Tongue (tissue), 2 donors: ENCODE results near the gene THBS2. TPM values are rescaled to one million over a fixed set of nuclear protein-coding genes. Genes with fewer than 3 reads are reported as not detected.
"Not testable (repeated sequence)": the region's sequence is repeated elsewhere in the genome, so short reads cannot be mapped to it uniquely, and the experiment has no call there.

Experiments
- DNase-seq: peaks from one replicate; pipeline ENCODE4 v3.0.0-alpha.2; 2015
- total RNA-seq: library from RNA; depleted of rRNA; stranded (reverse); fragments of >200 nt; gene quantifications from one replicate; pipeline ENCODE4 v1.2.3, GENCODE V29; 2014

THBS2 gene
- total RNA-seq, 1 donor from 2014 or later = 89.3 TPM

DNA sequence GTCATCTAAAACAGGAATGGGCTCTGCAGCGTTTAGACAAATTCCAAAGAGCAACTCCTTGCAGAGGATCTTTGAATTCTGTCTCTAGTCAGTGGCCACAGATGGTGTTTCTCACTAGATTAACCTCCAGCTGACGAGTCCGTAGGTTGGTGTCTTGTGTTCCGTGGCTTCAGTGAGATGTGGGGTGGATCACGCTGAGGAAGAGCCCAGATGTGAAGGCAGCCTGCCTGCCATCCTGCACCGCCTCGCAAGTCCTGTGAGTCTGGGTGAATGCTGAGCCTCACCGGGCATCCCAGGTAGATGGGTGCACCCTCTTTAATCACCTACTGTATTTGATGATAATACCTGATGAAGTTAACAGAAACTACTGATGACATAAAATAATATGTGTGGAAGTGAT is 70.4 kb downstream of the THBS2 start:
- DNase-seq = no peak

DNA sequence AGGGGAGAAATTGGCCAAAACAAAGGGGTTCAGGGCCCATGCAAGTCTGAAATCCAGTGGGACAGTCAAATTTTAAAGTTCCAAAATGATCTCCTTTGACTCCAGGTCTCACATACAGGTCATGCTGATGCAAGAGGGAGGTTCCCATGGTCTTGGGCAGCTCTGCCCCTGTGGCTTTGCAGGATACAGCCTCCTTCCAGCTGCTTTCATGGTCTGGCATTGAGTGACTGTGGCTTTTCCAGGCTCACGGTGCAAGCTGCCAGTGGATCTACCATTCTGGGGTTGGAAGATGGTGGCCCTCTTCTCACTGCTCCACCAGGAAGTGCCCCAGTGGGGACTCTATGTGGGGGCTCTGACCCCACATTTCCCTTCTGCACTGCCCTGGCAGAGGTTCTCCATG is 73.8 kb downstream of the THBS2 start:
- not testable (repeated sequence) for DNase-seq

DNA sequence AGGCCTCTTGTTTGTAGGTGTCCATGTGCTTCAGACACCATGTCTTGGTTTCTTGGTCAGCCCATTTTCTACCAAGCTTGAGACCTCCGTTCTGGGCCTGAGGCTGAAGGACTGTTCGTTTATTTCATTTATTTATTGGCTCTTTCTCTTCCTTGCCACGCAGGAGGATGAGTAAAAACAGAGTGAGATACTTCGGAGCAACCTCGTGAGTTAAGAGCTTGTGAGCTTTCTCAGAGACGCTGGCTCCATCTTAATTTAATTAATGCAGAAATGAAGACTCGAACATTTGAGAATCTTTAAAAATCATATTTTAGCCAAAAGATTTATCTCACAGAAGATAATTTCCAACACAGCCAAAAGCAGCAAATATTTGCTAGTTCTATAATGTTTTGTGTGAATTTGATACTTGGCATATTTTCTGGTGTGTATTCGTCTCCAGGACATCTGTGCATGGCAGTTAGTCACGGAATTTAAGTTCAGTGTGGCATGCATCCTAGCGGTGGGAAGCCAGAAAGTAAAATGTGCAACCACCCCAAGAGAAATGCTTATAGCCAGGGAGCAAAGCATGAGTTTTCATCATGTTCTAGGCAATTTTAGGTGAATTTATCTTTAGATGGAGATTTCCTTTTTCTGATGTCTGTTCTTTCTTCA is 76.0 kb downstream of the THBS2 start:
- peak; percentile 91 for DNase-seq

DNA sequence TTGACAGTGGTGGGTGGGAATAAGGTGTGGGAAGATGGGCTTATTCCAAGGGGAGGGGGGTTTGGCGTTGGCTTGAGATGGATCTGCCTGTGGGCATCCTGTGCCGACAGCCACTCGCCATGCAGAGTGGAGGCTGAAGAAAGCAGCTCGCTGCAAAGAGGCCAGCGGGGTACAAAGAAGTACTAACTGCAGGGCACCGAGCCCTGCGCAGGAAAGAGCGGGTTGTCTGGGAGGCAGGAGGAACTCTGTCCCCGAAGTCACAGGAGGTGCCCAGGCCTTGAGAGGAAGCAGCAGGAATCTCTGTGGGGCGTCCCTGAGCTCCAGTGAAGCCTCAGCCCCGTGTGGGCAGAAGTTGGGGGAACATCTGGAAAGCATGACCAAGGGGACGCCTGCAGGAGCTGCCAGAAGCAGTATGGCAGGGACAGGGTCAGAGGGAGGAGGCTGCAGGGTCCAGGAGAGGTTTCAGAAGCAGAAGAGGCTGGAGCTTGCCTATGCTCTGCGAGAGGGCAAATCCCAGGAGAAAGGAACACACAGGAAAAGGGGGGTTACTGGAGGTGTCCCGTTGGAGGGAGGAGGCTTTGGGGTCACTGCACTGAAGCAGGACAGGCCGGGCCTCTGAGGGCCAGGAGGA is 77.2 kb downstream of the THBS2 start:
- no peak for DNase-seq

DNA sequence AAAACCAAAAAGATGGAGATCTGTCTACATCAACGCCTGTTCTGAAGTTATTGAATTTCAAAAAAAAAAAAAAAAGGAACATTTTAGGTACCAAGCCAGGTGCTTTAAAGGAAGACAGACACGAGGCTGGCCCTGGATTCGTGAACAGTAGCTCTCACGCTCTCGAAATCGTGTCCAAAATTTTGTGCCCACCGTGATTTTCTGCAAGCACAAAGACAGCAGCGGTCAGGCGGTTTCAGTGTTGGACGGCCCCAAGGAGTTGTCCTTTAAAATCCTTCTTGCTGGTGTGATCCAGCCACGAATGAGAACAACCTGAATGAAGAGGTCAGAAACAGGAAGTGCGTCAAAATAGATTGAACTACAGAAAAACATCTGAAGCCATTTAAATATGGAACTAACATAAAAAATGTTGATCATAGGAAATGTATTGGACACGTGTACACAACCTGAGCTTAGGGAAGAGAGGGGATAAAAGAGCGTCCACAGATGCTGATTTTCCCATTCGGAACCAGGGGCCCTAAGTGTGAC is 78.2 kb downstream of the THBS2 start:
- DNase-seq = no peak

DNA sequence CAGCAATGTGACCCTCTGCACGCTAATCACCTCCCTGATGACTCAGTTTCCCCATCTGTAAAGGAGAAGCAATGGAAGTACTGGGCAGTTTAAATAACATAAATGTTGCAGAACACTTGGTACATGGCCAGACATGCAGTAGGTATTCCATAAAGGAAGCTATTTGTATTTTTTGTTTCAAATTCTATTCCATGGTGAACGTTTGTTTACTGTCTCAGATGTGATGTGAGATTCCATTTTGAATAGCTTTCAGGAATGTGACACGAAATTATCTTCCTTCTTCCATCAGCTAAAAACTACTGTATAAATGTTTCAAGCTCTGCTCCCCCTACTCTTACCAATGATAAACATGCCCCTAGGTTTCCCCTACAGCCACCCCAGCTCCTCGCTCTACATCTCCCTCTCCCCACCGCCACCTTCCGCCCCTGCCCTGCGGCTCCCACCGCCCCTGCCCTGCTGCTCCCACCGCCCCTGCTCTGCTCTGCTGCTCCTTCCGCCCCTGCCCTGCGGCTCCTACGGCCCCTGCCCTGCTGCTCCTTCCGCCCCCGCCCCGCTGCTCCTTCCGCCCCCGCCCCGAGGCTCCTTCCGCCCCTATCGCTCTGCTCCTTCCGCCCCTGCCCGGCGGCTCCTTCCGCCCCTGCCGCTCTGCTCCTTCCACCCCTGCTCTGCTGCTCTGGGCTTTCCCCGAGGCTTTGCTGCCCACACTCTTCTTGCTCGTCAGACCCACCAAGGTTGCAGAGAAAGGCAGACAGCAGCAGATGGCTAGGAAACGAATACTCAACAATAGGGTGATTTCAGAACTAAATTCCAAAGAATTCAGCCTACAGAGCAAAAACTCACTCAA is 78.9 kb downstream of the THBS2 start:
- peak; percentile 84 for DNase-seq

DNA sequence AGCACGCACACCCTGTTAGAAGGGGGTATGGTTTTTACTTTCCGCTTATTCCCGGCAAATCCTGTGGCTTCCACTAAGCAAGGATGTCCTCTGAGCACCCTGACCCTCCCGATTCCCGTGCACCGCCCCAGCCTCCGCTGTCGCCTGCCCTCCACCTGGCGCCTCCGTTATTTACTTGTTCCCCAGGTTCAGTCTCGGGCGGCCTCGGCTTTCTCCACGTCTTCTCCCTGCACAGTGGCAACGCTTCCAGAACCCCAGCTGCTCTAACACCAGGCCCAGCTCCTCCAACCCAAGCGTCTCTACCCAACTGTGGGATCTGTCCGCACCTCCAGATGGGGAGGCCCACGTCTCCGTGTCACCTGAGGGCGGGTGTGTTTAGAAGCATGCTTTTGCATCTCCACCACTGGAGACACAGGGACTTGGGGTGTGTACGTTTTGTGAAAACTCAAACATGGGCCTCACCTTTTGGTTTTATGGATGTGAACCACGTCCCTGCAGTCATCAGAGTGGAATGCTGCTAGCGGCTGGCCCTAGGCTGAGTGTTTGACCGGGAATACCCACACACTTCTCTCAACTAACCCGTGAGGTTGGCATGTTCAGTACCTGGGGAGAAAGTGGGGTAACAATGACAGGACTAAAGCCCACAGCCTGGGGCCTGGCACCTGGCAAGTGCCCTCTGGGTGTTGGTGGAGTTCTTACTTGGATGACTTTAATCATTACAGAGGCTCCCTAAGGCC is 79.9 kb downstream of the THBS2 start:
- no peak for DNase-seq

DNA sequence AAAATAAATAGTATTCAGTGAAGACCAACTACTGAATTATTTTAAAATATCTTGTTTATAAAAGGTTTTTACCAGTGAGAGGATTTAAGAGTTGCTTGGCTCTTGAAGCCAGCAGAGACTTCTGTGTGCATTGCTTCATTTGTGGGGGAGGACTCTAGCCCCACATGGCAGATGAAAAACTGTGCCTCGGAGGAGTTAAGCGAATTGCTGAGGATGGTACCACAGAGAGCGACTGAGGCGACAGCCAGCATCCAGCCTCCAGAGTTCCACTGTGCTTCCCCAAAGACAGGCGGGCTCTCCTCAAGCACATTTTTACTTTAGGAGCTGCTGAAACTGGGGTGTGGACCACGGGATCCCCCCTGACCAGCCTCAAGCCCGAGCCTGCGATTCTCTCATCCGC is 80.7 kb downstream of the THBS2 start:
- no peak for DNase-seq

DNA sequence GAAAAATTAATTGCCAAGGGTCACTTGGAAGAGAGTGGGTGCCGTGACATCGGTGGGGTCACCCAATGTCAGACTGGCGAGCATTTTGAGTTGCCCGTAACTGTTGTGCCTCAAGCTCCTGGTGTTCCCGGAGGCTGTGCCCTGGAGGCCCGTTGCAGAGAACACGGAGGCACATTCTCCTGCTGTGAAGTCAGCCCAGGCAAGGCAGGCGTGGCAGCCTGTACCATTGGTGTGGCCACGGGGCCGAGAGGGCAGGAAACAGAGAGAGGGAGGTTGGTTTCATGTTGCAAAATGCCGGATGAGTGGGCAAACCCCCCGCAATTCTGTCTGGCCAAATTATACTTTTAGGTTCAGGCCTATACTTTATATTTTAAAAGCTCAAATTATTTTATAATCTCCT is 81.2 kb downstream of the THBS2 start:
- DNase-seq = peak; percentile 43

DNA sequence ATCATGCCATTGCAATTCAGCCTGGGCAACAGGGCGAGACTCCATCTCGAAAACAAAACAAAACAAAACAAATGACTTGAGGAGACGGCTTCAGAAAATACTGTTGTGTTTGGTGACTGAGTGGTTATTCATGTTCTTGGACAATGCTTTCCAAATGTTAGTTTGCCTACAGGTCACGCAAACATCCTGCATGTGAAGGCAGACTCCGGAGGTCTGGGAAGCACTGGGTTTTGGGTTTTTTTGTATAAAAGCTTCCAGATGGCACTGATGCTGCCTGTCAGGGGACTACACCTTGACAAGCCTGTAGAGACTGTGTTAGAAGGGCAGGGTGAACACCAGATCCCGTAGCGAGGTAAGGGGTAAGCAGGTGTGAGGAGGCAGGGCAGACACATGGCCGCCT is 81.7 kb downstream of the THBS2 start:
- no peak for DNase-seq

DNA sequence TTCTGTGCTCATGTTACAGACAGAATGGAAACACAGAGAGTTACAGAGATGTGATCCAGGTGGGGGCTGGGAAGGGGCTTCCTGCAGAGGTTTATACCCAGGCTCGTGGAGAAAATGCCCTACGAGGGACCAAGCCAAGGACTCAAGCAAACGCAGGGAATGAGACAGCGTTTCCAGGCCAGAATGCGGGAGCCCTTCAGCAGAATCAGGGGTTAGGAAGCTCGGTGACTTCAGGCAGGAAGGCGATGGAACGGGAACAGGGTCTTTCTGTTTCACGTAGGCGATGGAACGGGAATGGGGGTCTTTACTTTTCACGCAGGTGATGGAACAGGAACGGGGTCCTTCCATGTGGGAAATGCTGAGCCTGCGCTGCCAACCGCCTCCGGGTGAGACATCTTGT is 82.6 kb downstream of the THBS2 start:
- DNase-seq = no peak

DNA sequence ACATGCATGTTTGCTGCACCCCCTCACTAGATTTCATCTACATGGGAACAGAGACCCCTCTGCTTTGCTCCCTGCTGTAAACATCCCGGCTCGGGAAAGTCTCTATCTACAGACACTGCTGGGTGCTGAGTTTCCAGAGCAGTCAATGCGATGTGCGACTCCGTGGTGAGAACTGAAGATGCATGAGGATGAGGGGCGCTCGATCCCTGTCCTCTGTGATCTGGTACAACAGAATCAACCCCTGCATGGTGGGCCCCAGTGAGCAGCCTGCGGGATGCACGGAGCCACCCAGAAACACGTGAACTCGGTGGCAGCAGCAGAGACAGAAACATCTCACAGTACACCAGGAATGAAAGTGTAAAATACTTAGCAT is 83.1 kb downstream of the THBS2 start:
- no peak for DNase-seq

DNA sequence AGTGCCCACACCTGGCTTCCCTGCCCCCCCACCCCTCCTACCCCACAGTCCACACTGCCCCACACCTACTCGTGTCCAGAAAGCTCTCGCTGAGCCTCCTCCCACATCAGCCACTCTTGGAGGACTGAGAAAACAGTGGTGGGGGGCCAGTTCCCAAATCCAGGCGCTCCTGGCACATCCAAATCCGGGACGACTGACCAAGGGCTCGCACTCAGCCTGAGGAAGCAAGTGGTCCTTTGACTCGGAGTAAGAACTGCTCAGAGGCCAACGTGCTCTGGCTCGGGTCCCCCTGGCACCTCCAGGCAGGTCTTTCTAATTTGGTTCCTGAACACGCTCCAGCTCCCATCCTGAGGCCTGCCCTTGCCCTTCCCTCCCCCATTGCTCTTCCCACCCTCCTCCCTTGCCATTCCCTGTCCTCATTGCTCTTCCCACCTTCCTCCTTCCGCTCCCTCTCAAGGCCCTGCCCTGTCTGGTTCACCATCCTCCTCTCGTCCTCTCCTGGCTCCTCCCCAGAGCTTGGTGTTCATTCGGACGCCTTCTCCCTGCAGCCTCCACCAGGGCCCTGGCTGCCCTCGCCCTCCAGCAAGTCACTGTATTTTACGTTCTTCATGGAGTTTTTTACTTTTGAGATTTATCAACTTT is 83.6 kb downstream of the THBS2 start:
- no peak for DNase-seq

DNA sequence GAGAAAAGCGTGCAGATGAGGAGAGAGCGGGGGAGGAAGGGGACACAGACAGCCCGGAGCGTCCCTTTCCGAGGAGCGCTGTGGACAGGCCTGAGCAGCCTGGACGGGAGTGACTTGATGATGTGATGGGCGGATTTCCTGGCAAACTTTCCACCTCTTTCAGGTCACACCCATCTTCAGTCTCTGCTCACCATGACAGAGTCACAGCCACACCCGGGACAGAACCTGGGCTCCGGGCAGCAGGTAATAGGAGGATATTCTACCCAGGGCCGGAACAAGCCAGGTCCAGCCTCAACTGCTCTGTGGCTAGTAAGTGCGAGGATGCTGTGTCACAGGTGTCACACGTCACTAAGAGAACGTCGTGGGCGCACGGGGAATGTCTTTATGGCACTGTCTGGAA is 84.3 kb downstream of the THBS2 start:
- no peak for DNase-seq

DNA sequence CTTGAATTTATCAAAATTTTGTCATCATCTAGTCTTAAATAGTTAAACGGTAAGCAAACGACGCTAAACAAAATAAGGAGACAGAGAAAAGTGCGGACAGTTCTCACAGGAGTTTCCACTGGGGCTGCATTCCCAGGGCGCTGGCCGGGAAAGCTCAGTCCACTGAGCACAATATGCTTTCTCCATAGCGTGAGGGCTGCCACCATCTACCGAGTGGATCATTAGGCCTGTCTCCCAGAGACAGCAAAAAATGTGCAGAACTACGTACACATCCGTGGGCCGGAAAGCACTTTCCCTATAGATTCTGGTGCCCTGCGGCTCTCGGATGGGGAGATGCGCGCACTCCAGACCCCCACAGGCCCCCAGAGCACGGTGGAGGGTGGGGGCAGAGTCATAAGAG is 84.9 kb downstream of the THBS2 start:
- no peak for DNase-seq

DNA sequence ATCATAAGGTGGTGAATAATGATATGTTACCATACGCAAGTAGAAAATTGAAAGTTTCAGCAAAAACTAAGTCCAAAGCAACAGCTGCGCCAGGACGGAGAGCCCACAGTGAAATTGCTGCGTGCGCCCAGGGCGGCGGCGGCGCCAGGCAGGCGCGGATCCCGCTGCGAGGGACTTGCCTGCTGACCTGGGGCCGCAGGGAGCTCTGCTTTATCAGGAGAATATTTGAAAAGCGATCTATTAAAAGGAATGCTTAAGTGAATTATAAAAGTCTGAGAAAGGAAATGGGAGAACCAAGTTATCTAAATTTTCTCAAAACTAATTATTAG is 85.4 kb downstream of the THBS2 start:
- DNase-seq = no peak

DNA sequence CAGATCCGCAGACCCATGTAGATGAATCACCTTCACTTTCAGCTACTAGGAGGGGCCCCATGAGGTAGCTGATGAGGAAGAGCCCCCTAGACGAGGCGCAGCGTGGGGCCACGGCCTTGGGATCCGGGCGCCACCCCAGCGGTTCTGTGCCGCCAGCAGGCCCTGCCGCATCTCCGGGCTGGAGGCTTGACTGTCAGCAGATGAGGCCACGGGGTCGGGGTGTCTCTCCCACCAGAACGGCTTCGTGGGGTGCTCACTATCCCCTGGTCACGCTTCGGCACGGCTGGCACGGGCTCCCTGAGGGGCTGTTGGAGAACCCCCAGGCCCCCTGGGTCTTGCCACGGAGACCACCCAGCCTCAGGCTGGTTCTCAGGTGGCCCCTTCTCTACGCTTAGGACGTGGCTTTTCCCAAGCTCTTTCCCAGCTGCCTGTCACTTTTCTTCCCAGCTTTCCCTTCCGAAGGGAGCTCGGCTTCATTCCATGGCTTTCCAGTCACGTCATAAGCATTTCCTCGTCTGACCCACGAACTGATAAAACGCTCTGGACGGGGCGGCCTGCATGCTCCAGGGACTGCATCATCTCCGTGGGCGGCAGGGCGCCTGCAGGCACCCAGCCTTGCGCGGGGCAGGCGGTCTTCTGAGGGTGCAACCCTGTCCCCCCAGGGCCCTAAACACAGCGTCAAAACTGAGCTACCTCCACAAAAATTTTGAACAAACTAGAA is 85.9 kb downstream of the THBS2 start:
- DNase-seq = no peak

DNA sequence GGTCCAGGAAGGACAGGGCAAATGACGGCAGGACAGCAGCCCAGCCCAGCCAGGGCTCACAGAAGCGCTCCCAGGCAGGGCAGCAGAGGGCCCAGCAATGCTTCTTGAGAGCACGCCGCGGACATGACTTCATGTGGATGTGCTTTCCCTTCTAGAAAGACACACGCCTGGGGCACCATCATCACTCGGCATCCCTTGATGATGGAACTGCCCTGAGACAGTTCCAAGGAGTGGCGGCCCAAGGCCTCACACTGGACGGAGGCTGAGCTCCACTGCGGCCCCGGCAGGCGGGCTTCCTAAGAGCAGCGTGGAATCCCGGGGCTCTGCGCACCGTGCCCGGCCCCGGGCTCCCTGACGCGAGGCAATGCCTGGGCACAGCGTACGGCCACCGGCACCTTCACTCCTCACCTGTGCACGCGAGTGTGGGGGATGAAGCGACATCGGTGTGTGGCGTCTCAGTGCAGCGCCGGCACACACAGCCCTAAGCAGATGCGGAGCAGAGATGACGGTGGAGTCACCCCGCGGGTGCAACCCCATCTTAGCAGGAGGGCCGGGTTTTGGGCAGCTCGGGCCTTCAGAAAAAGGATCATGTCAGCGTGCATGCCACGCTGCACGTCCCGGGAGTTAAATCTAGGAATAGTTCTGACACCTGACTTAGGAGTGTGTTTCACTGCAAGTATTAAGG is 86.6 kb downstream of the THBS2 start:
- DNase-seq = no peak
